Endothelial cell of umbilical vein (primary cell): ENCODE data around the gene RIPOR3. TPM values are rescaled to one million over a fixed set of nuclear protein-coding genes. Genes with fewer than 3 reads are reported as not detected.

Experiments
- BruUV-seq: library from RNA; stranded (reverse); fragments of 400-500 nt; replicated peaks from 2 replicates; lab custom pipeline; 2021; lab: Mats Ljungman, UMichigan
- CTCF ChIA-PET: fragments of 300-600, 350-600 bp; sonication (Branson Sonifier 250); formaldehyde crosslinking; loops from one replicate; lab custom pipeline; 2021; ENCODE audit warnings: antibody characterized with exemption, inconsistent platforms; lab: Charles Lee
- POLR2A ChIA-PET: fragments of 300-600, 350-600 bp; sonication (Branson Sonifier 250); formaldehyde crosslinking; loops from one replicate; lab custom pipeline; 2021; ENCODE audit warnings: antibody characterized with exemption, inconsistent platforms; lab: Charles Lee
- DNase-seq: peaks from one replicate; pipeline ENCODE4 v3.0.0-alpha.2; 2011; ENCODE audit warnings: low read depth, low spot score
- FAIRE-seq: peaks from 2 replicates; lab custom pipeline; 2011; peaks lifted over from hg19 to GRCh38; lab: Jason Lieb, UNC
- H2AFZ ChIP-seq: 2 replicates; pipeline ENCODE4 v1.6.0; 2012; ENCODE audit warnings: low read depth, low read length, control low read depth, inconsistent platforms
- H3K27ac ChIP-seq: 2 replicates; pipeline ENCODE4 v1.5.1; 2011; ENCODE audit warnings: low read depth, mild to moderate bottlenecking, control low read depth, low read length, moderate library complexity; ENCODE audit not compliant: insufficient read depth
- H3K27me3 ChIP-seq, 2 experiments: 2 replicates each; pipeline versions ENCODE4 v1.6.0 to v1.6.1; 2011; ENCODE audit warnings: low read length in 2 of 2, mixed read lengths in 1 of 2; ENCODE audit not compliant: control insufficient read depth in 2 of 2, insufficient read depth in 2 of 2
- H3K36me3 ChIP-seq, 2 experiments: 2 replicates in 1 of 2; 3 replicates in 1 of 2; pipeline ENCODE4 v1.5.1; 2011; ENCODE audit warnings: low read length in 2 of 2, mild to moderate bottlenecking in 1 of 2, moderate library complexity in 1 of 2; ENCODE audit not compliant: control insufficient read depth in 2 of 2, insufficient read depth in 2 of 2; ENCODE audit errors: extremely low read depth in 1 of 2
- H3K4me1 ChIP-seq: 3 replicates; pipeline ENCODE4 v1.5.1; 2011; ENCODE audit warnings: mild to moderate bottlenecking, low read length; ENCODE audit not compliant: control insufficient read depth, insufficient read depth; ENCODE audit errors: extremely low read depth
- H3K4me2 ChIP-seq: 2 replicates; pipeline ENCODE4 v1.6.1; 2011; ENCODE audit warnings: low read length, control low read depth, mixed read lengths; ENCODE audit not compliant: insufficient read depth
- H3K4me3 ChIP-seq, 3 experiments: fragments of 200-600 bp in 1 of 3; sonication (generic), shearing (Covaris generic) in 1 of 3; replicated peaks in 1 of 3; 2 replicates each; pipeline ENCODE4 v1.5.1; 2011 to 2016; ENCODE audit warnings: control low read depth in 3 of 3, low read length in 3 of 3, mild to moderate bottlenecking in 2 of 3, inconsistent platforms in 1 of 3, low read depth in 1 of 3, moderate library complexity in 1 of 3; ENCODE audit not compliant: insufficient read depth in 1 of 3
- H3K79me2 ChIP-seq: 2 replicates; pipeline ENCODE4 v1.6.0; 2012; ENCODE audit warnings: low read length, inconsistent platforms; ENCODE audit not compliant: control insufficient read depth, insufficient read depth
- H3K9ac ChIP-seq: replicated peaks from 2 replicates; pipeline ENCODE3; 2011; ENCODE audit warnings: low read length, control low read depth; ENCODE audit not compliant: insufficient read depth; ENCODE audit errors: extremely low read depth
- H3K9me1 ChIP-seq: replicated peaks from 3 replicates; pipeline ENCODE4 v1.6.0; 2011; ENCODE audit warnings: mild to moderate bottlenecking, low read length; ENCODE audit not compliant: control insufficient read depth, insufficient read depth; ENCODE audit errors: extremely low read depth
- H3K9me3 ChIP-seq: replicated peaks from 2 replicates; pipeline ENCODE4 v1.5.1; 2012; ENCODE audit warnings: low read length, inconsistent platforms; ENCODE audit not compliant: control insufficient read depth, insufficient read depth
- H4K20me1 ChIP-seq: replicated peaks from 2 replicates; pipeline ENCODE3; 2011; ENCODE audit warnings: mild to moderate bottlenecking, low read length; ENCODE audit not compliant: control insufficient read depth, insufficient read depth; ENCODE audit errors: extremely low read depth
- EZH2 ChIP-seq: IDR thresholded peaks from 2 replicates; pipeline ENCODE4 v1.6.1; 2012; ENCODE audit warnings: borderline replicate concordance, low read depth, mild to moderate bottlenecking, moderate library complexity, low read length, inconsistent platforms; ENCODE audit not compliant: severe bottlenecking
- FOS ChIP-seq: IDR thresholded peaks from 2 replicates; pipeline ENCODE4 v1.6.1; 2011; ENCODE audit warnings: mild to moderate bottlenecking, low read length, moderate library complexity, borderline replicate concordance; ENCODE audit not compliant: insufficient read depth
- GATA2 ChIP-seq: IDR thresholded peaks from 2 replicates; pipeline ENCODE4 v1.7.0; 2011; ENCODE audit warnings: low read depth, mild to moderate bottlenecking, moderate library complexity, mixed read lengths, low read length; ENCODE audit not compliant: insufficient read length, insufficient read depth
- JUN ChIP-seq: IDR thresholded peaks from 2 replicates; pipeline ENCODE4 v1.6.1; 2011; ENCODE audit warnings: borderline replicate concordance, low read depth; ENCODE audit not compliant: insufficient read length, insufficient read depth
- MYC ChIP-seq: IDR thresholded peaks from one replicate; pipeline ENCODE4 v1.6.1; 2011; ENCODE audit warnings: mild to moderate bottlenecking, low read depth, low read length
- POLR2A ChIP-seq: IDR thresholded peaks from 2 replicates; pipeline ENCODE4 v1.6.1; 2012; ENCODE audit warnings: low read depth, mild to moderate bottlenecking, control low read depth, low read length
- POLR2AphosphoS5 ChIP-seq: IDR thresholded peaks from 2 replicates; pipeline ENCODE4 v1.6.1; 2012; ENCODE audit warnings: low read depth, mild to moderate bottlenecking, control low read depth, low read length, moderate library complexity; ENCODE audit not compliant: insufficient read depth
- dilution Hi-C: fragments of 300-500 bp; cut with MboI; formaldehyde crosslinking; loops from one replicate; pipeline ENCODE4 v1.15.0; 2019; ENCODE audit warnings: low sequenced_read_pairs; ENCODE audit not compliant: extremely low pct_ligation_motif_present
- intact Hi-C: fragments of 100-400 bp; cut with micrococcal nuclease; formaldehyde crosslinking; loops from one replicate; pipeline ENCODE4 v1.10.0; 2022
- polyA plus RNA-seq, 4 experiments: library from polyadenylated mRNA; depleted of rRNA in 3 of 4; stranded (reverse) in 3 of 4; unstranded in 1 of 4; fragments of >200 nt; gene quantifications; 2 replicates each; pipeline versions ENCODE4 v1.2.1 to v1.2.3, GENCODE V29; 2011 to 2012; ENCODE audit warnings: missing spikeins in 1 of 4
- total RNA-seq: library from RNA; stranded (reverse); gene quantifications from 2 replicates; pipeline ENCODE4 v1.2.3, GENCODE V29; 2021
- TF ChIP-seq, protein P1 (sequence below), 2 donors: IDR thresholded peaks; 1 replicate in 1 of 2; 2 replicates in 1 of 2; pipeline ENCODE4 v1.5.1; 2011; ENCODE audit warnings: low read length in 2 of 2, mild to moderate bottlenecking in 2 of 2, moderate library complexity in 2 of 2, control low read depth in 1 of 2, inconsistent platforms in 1 of 2, low read depth in 1 of 2; ENCODE audit not compliant: insufficient read depth in 1 of 2; ENCODE audit errors: extremely low read depth in 1 of 2
- TF ChIP-seq, protein P2 (sequence below): IDR thresholded peaks from 2 replicates; pipeline ENCODE4 v1.6.1; 2011; ENCODE audit not compliant: insufficient read depth, insufficient read length

Gene RIPOR3
- total and polyA plus RNA-seq, 2 donors (not counting 3 experiments of a cell fraction or from before 2014, with no cell fraction given) = not detected

DNA sequence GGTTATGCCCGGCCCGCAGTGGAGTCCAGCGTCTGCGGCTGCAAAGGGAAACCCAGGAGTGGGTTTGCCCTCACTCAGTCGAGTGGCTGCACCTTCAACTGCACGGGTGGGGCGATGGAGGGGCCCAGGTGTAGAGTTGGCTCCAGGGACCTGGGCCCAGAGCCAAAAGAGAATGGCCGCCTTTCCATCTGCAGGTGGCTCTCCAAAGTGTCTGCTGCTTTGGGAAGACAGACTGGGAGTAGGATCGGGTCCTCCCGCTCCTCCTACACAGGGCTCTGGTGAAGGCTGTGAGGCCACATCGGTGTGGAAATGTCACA lies 101.0 kb downstream of the RIPOR3 start:
- dilution Hi-C loops = no loop called here

More for the DNA sequence above, 101.0 kb downstream of the RIPOR3 start:
- Histone ChIP-seq H4K20me1 (no peaks in the 10 kb centered on the region), H3K27ac (no peak overlapping the region), H3K9ac (no peak overlapping the region), H3K4me2 (no peak overlapping the region), H3K79me2 (no peaks in the 10 kb centered on the region), H3K4me3 (no peak overlapping the region), H3K4me1 (peaks cover 10% of the 10 kb centered on the region), H3K9me3 (no peaks in the 10 kb centered on the region), H2AFZ (no peak overlapping the region), H3K27me3 (no peaks in the 10 kb centered on the region), H3K36me3 (peaks cover 0 to 23% of the 10 kb centered on the region in 2 experiments), H3K9me1 (no peaks in the 10 kb centered on the region)
- TF ChIP-seq POLR2AphosphoS5 (no peak), JUN (no peak), FOS (no peak), POLR2A (no peak), GATA2 (no peak), EZH2 (no peak), MYC (no peak)
- TF ChIP-seq, protein P1, sequence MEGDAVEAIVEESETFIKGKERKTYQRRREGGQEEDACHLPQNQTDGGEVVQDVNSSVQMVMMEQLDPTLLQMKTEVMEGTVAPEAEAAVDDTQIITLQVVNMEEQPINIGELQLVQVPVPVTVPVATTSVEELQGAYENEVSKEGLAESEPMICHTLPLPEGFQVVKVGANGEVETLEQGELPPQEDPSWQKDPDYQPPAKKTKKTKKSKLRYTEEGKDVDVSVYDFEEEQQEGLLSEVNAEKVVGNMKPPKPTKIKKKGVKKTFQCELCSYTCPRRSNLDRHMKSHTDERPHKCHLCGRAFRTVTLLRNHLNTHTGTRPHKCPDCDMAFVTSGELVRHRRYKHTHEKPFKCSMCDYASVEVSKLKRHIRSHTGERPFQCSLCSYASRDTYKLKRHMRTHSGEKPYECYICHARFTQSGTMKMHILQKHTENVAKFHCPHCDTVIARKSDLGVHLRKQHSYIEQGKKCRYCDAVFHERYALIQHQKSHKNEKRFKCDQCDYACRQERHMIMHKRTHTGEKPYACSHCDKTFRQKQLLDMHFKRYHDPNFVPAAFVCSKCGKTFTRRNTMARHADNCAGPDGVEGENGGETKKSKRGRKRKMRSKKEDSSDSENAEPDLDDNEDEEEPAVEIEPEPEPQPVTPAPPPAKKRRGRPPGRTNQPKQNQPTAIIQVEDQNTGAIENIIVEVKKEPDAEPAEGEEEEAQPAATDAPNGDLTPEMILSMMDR (IDR thresholded peaks at IDR 0.05; ENCODE audit: extremely low read depth in 1 of 2, insufficient read depth in 1 of 2, low read depth in 1 of 2, low read length in 2 of 2) = no peak
- TF ChIP-seq, protein P2, sequence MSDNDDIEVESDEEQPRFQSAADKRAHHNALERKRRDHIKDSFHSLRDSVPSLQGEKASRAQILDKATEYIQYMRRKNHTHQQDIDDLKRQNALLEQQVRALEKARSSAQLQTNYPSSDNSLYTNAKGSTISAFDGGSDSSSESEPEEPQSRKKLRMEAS = no peak
- CTCF ChIA-PET = interaction anchor here (2.8 kb wide), 1 partner anchor 8 kb away, joined by 16 read pairs; no protein-coding TSS in a partner anchor
- no TSS peak for BruUV-seq
- no peak for FAIRE-seq
- POLR2A ChIA-PET = no interaction called here
- intact Hi-C loops = loop anchor here (10.0 kb wide), 1 partner anchor 154 kb away; no protein-coding TSS in a partner anchor
- no peak for DNase-seq
